Prostate gland (tissue), 2 donors: ENCODE results near the gene DDX52. TPM values are rescaled to one million over a fixed set of nuclear protein-coding genes. Genes with fewer than 3 reads are reported as not detected.

Experiments used
- DNase-seq: peaks from one replicate; pipeline ENCODE4 v3.0.0-alpha.2; 2019; ENCODE audit warnings: low spot score
- H3K27ac ChIP-seq, 2 donors: fragments of 200-600 bp; sonication (generic); 2 replicates each; pipeline ENCODE4 v1.5.1; 2017 to 2019
- H3K27me3 ChIP-seq: fragments of 200-600 bp; sonication (generic); replicated peaks from 2 replicates; pipeline ENCODE4 v1.5.1; 2019; ENCODE audit not compliant: insufficient read depth
- H3K36me3 ChIP-seq, 2 donors: fragments of 200-600 bp; sonication (generic); 1 replicate in 1 of 2; 2 replicates in 1 of 2; pipeline versions ENCODE4 v1.5.1 to v1.8.1; 2017 to 2019
- H3K4me1 ChIP-seq: fragments of 200-600 bp; sonication (generic); replicated peaks from 2 replicates; pipeline ENCODE4 v1.5.1; 2019
- H3K4me3 ChIP-seq, 2 donors: fragments of 200-600 bp; sonication (generic); 2 replicates each; pipeline ENCODE4 v1.5.1; 2017 to 2019
- H3K9me3 ChIP-seq: fragments of 200-600 bp; sonication (generic); 2 replicates; pipeline ENCODE4 v1.5.1; 2017
- POLR2A ChIP-seq: fragments of 450-650 bp; IDR thresholded peaks from one replicate; pipeline ENCODE4 v1.6.1; 2016; ENCODE audit warnings: antibody characterized with exemption, mild to moderate bottlenecking
- POLR2AphosphoS5 ChIP-seq: sonication (generic); formaldehyde crosslinking; IDR thresholded peaks from one replicate; pipeline ENCODE4 v1.6.1; 2017; ENCODE audit warnings: antibody characterized with exemption
- WGBS: methylation state at CpG from one replicate; pipeline ENCODE4 v1.1.5; 2018; 5-methylcytosine and 5-hydroxymethylcytosine counted together
- intact Hi-C: fragments of 100-400 bp; cut with DNase I; formaldehyde crosslinking; loops from one replicate; pipeline ENCODE4 v1.14.2; 2022
- total RNA-seq, 2 donors: library from RNA; depleted of rRNA; stranded (reverse); fragments of >200 nt; gene quantifications; one replicate each; pipeline ENCODE4 v1.1.0, GENCODE V29; 2016
- TF ChIP-seq, protein P1 (sequence below), 4 experiments: fragments of 200-600 bp in 2 of 4; fragments of 450-650 bp in 2 of 4; sonication (generic) in 2 of 4; IDR thresholded peaks; 1 replicate in 3 of 4; 2 replicates in 1 of 4; pipeline ENCODE4 v1.5.1; 2016 to 2019; ENCODE audit warnings: antibody characterized with exemption in 4 of 4, mild to moderate bottlenecking in 2 of 4, moderate library complexity in 2 of 4

Gene DDX52
- total RNA-seq, 2 donors from 2014 or later, result 14.8 to 17.5 TPM

- Histone ChIP-seq H3K36me3 (no peaks in the 10 kb centered on the region), H3K27ac (no peak overlapping the region), H3K4me3 (no peak overlapping the region), H3K4me1 (no peaks in the 10 kb centered on the region), H3K9me3 (no peaks in the 10 kb centered on the region), H3K27me3 (no peaks in the 10 kb centered on the region)
- intact Hi-C loops, result no loop called here
- DNase-seq, result no peak
- TF ChIP-seq POLR2AphosphoS5 (no peak), POLR2A (no peak)
- TF ChIP-seq, protein P1, sequence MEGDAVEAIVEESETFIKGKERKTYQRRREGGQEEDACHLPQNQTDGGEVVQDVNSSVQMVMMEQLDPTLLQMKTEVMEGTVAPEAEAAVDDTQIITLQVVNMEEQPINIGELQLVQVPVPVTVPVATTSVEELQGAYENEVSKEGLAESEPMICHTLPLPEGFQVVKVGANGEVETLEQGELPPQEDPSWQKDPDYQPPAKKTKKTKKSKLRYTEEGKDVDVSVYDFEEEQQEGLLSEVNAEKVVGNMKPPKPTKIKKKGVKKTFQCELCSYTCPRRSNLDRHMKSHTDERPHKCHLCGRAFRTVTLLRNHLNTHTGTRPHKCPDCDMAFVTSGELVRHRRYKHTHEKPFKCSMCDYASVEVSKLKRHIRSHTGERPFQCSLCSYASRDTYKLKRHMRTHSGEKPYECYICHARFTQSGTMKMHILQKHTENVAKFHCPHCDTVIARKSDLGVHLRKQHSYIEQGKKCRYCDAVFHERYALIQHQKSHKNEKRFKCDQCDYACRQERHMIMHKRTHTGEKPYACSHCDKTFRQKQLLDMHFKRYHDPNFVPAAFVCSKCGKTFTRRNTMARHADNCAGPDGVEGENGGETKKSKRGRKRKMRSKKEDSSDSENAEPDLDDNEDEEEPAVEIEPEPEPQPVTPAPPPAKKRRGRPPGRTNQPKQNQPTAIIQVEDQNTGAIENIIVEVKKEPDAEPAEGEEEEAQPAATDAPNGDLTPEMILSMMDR (IDR thresholded peaks at IDR 0.05), result no peak
- WGBS, result 47% methylated on average over 9 of the region's 9 CpGs
Observed at GRCh38 chr17:37671028-37671823, 28.0 kb upstream of the DDX52 start.

DNA sequence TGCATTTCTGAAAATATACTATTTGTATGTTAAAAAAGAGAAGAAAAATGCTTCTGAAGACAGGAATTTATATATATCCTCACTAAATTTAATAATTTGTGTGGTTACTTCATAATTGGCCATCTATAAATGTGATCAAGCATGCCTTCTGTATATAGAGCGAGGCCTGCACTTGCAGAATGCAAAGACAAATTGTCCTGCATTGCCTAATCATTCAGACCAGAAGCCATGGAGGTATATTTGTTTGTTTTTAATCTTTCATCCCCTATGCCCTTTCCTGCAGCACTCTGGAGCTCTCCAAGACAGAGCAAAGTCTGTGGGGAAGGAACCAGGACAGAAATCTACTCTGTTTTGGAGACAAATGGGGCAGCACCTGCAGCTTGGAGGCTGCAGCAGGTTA lies 23.8 kb upstream of the DDX52 start:
- Histone ChIP-seq H3K9me3 (no peaks in the 10 kb centered on the region), H3K4me3 (no peak overlapping the region), H3K27ac (no peak overlapping the region), H3K27me3 (no peaks in the 10 kb centered on the region), H3K36me3 (no peaks in the 10 kb centered on the region), H3K4me1 (no peaks in the 10 kb centered on the region)
- 97% methylated on average over 1 of the region's 1 CpG for WGBS
- TF ChIP-seq, protein P1 (IDR thresholded peaks at IDR 0.05), result no peak
- TF ChIP-seq POLR2AphosphoS5 (no peak), POLR2A (no peak)
- no peak for DNase-seq
- intact Hi-C loops, result no loop called here

- H3K27me3 ChIP-seq, result no peaks in the 10 kb centered on the region
- 90% methylated on average over 3 of the region's 3 CpGs for WGBS
- H3K36me3 ChIP-seq, result no peaks in the 10 kb centered on the region
- no peaks in the 10 kb centered on the region for H3K9me3 ChIP-seq
- TF ChIP-seq POLR2AphosphoS5, result no peak
- TF ChIP-seq, protein P1 (IDR thresholded peaks at IDR 0.05), result no peak
- no peak for TF ChIP-seq POLR2A
- DNase-seq, result no peak
- H3K4me1 ChIP-seq, result no peaks in the 10 kb centered on the region
- intact Hi-C loops, result no loop called here
- H3K4me3 ChIP-seq, result no peak overlapping the region
- H3K27ac ChIP-seq, result no peak overlapping the region
Observed at GRCh38 chr17:37664214-37664613, 21.0 kb upstream of the DDX52 start.

- no peak for DNase-seq
- 62% methylated on average over 4 of the region's 4 CpGs for WGBS
- Histone ChIP-seq H3K9me3 (no peaks in the 10 kb centered on the region), H3K4me1 (no peaks in the 10 kb centered on the region), H3K27me3 (no peaks in the 10 kb centered on the region), H3K27ac (no peak overlapping the region), H3K36me3 (no peaks in the 10 kb centered on the region), H3K4me3 (no peak overlapping the region)
- intact Hi-C loops, result no loop called here
- TF ChIP-seq POLR2AphosphoS5 (no peak), POLR2A (no peak)
- TF ChIP-seq, protein P1 (IDR thresholded peaks at IDR 0.05), result no peak
Observed at GRCh38 chr17:37662353-37662752, 19.1 kb upstream of the DDX52 start.

- TF ChIP-seq POLR2A (no peak), POLR2AphosphoS5 (no peak)
- TF ChIP-seq, protein P1 (IDR thresholded peaks at IDR 0.05), result peak in 1 of 4 experiments; percentile 9
- intact Hi-C loops, result no loop called here
- Histone ChIP-seq H3K9me3 (no peaks in the 10 kb centered on the region), H3K27me3 (no peaks in the 10 kb centered on the region), H3K27ac (no peak overlapping the region), H3K4me1 (no peaks in the 10 kb centered on the region), H3K36me3 (no peaks in the 10 kb centered on the region), H3K4me3 (no peak overlapping the region)
- 65% methylated on average over 1 of the region's 1 CpG for WGBS
- no peak for DNase-seq
Observed at GRCh38 chr17:37661400-37662014, 18.3 kb upstream of the DDX52 start.
